Activated T-cell treated with anti-CD3 and anti-CD28 coated beads, Interleukin-2, amount 50 U/mL, for 1 hour (primary cell): ENCODE data around the gene RAB4B.
A peak's percentile ranks its signal among the peaks of the same experiment; 100 is the strongest.
"Not testable (repeated sequence)": the region's sequence is repeated elsewhere in the genome, so short reads cannot be mapped to it uniquely, and the experiment has no call there.

Experiments used
- DNase-seq: peaks from one replicate; pipeline ENCODE4 v3.0.0-alpha.2; 2020

Gene RAB4B

DNA sequence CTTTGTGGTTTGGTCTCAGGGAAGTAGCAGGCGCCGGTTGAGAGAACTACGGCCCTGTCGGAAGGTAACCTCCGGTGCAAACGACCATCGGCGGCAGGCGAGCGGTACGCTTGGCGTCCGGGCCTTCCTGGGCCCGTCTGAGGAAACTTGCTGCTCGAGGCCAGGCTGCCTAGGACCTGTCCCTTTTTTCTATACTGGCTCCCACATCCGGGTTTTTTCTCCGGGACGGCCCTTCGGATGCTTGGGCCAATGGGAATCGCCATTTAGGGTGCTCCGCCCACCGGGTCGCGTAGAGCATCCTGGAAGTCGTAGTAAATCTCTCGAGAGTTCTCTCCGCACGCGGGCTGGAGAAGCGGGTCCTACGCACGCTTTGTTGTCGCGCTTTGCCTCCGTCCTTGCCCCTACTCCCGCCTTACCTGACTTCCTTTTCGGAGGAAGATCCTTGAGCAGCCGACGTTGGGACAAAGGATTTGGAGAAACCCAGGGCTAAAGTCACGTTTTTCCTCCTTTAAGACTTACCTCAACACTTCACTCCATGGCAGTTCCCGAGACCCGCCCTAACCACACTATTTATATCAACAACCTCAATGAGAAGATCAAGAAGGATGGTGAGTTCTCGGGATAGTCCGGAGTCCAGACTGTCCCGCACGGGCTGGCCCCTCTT lies 27.0 kb upstream of the RAB4B start, which contains the start of gene SNRPA:
TSS of gene SNRPA (plus strand) at position 330 of the 664 bp plus-strand sequence. CDS start at position 536, 206 bp downstream.
- DNase-seq, result no peak

DNA sequence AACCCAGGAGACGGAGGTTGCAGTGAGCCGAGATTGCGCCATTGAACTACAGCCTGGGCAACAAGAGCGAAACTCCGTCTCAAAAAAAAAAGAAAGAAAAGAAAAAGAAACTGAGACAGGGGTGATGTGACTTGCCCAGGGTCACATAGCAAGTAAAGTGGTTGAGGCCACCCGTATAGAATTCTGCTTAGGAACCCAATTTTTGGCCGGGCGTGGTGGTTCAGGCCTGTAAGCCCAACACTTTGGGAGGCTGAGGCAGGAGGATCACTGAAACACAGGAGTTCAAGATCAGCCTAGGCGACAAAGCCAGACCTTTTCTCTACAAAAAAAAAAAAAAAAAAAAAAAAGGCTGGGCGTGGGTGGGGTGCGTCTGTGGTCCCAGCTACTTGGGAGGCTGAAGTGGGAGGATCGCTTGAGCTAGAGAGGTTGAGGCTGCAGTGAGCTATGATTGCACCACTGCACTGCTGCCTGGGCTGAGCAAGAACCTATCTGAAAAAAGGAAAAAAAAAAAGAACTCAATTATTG lies 25.7 kb upstream of the RAB4B start:
- DNase-seq, result no peak

DNA sequence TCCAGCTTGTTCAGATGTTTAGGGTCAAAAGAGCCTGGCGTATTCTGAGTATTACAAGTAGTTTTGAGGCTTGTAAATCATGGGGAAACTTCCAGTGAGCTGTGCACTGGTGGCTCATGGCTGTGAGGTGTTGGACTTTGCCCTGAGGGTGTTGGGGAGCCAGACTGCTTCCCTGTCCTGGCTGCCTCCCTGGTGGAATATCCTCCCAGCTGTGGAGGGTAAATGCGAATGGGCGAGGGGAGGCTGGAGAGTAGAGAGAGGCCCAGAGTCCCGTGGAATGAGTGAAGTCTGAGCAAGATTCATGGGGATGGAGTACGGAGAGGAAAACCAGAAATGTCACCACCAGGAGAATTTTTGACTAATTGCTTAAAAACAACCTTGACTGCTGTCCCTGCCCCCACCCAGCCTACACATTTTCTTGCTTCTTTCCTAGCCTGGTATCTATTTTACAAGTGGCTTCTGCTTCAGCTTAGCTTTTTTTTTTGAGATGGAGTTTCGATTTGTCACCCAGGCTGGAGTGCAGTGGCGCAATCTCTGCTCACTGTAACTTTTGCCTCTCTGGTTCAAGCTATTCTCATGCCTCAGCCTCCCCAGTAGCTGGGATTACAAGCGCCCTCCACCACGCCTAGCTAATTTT lies 23.3 kb upstream of the RAB4B start:
- DNase-seq, result no peak

DNA sequence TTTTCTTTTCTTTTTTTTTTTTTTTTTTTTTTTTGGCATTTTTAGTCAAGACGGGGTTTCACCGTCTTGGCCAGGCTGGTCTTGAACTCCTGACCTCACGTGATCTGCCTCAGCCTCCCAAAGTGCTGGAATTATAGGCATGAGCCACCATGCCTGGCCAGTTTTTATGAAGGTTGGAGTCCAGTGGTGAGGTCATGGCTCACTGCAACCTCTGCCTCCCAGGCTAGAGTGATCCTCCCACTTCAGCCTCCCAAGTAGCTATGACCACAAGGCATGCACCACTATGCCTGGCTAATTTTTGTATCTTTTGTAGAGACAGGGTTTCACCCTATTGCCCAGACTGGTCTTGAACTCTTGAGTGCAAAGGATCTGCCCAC lies 22.8 kb upstream of the RAB4B start:
- no peak for DNase-seq

DNA sequence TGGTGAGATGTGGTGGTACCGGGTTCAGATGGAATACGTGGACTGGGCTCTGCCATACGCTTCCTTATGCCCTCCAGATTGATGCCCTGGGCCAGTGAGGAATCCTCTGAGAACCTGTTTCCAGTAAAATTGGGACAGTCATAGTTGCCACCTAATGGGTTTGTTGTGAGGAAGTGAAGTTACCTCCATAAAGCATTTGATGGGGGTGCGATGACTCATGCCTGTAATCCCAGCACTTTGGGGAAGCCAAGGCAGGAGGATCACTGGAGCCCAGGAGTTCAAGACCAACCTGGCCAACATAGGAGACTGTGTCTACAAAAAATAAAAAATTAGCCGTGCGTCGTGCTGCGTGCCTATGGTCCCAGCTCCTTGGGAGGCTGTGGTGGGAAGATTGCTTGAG lies 22.3 kb upstream of the RAB4B start:
- DNase-seq, result no peak

DNA sequence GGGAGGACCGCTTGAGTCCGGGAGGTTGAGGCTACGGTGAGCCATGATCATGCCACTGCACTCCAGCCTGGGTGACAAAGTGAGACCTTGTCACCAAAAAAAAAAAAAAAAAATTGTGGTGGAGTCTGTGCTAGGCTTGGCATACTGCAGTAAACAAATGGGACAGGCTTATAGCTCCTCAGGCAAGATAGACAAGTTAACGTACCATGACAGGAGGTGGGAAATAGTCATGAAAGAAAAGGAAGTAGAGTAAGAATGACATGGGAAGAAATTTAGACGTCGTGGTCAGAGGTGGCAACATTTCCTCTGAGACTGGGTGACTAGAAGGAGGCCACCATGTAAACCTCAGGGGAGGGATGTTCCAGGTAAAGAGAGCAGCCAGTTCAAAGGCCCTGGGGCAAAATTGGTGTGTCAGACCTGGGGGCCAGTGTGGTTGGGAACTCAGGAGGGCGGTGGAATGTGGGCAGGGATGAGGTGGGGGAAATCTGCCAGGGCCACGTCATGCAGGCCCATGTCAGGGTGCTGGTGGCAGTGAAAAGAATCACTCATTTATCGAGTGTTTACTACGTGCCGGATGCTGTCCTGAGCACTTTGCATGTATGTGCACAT lies 21.4 kb upstream of the RAB4B start:
- no peak for DNase-seq

DNA sequence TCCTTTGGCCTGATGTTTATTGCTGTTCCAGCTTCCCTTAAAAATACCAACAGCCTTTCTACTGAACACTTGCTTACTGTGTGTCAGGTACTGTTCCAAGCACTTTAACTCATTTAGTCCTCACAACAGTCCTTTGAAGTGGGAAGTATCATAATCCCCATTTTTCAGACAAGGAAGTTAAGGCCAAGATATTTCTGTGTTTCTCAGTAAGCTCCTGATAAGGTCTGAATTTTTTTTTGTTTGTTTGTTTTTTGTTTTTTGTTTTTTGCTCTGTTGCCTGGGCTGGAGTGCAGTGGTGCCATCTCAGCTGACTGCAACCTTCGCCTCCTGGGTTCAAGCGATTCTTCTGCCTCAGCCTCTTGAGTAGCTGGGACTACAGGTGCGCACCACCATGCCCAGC lies 19.6 kb upstream of the RAB4B start:
- no peak for DNase-seq

DNA sequence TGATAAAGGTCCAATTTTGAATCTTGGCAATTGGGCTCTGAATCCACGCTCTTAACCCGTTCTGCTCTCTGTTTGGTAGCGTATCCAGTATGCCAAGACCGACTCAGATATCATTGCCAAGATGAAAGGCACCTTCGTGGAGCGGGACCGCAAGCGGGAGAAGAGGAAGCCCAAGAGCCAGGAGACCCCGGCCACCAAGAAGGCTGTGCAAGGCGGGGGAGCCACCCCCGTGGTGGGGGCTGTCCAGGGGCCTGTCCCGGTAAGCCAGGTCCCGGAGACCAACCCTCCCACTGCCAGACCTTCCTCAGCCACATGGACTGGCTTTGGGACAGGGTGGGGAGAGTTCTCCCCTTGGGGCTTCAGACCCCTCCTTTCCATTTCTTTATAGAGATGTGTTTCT lies 18.7 kb upstream of the RAB4B start:
- no peak for DNase-seq

DNA sequence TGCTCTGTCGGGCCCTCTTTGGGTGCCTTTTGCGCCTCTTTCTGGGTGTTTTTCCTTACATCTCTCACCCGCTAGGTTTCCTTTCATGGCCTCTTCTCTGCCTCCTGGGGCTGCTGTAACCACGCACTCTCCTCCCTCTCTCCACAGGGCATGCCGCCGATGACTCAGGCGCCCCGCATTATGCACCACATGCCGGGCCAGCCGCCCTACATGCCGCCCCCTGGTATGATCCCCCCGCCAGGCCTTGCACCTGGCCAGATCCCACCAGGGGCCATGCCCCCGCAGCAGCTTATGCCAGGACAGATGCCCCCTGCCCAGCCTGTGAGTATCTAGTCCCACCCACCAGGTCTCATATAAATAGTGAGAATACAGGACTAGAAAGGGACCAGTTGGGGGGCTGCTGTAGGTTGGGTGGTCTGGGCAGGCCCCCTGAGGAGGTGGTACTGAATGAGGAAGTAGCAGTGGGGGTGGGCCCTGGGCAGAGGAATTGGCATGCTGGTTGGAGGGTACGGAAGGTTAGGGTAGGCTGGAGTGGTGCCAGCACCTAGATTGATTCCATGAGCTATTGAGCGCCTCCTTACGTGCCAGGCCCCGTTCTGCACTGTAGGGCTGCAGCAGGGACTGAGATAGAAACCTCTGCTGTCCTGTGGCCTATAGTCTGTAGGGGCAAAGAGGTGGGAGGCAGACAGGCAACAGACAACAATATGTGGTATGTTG lies 15.1 kb upstream of the RAB4B start:
- no peak for DNase-seq

DNA sequence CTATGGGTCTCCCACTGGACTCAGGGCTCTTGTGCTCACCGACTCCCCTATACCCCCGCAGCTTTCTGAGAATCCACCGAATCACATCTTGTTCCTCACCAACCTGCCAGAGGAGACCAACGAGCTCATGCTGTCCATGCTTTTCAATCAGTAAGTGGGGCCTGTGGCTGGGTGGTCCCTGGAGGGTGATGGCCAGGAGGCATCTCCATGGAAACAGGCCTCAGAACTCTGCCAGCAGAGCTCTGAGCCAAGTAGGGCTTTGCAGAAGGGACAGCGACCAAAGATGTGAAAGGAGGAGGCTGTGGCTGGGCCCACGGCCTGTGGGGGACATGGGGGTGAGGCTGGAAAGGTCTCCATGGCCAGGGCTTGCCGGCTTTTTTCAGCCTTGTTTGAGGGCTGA lies 14.5 kb upstream of the RAB4B start:
- DNase-seq, result no peak

DNA sequence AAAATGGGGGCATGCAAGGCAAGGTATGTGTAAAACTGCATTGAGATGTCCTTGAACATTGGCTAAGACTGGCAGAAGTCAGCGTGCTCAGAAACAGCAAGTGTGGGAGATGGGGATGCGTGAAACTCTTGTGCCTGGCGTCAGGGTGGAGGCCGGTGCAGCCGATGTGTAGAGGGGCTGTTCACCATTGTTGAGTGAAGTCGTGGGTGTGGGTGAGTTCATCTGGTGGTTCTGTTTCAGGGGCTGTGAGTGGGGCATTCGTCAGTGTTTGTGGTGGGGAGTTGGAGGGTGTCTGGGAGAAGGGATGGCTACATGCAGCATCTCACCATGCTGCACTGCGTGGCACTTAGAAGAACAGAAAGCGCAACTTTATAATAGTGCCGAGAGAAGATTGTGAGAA lies 14.1 kb upstream of the RAB4B start:
- no peak for DNase-seq

DNA sequence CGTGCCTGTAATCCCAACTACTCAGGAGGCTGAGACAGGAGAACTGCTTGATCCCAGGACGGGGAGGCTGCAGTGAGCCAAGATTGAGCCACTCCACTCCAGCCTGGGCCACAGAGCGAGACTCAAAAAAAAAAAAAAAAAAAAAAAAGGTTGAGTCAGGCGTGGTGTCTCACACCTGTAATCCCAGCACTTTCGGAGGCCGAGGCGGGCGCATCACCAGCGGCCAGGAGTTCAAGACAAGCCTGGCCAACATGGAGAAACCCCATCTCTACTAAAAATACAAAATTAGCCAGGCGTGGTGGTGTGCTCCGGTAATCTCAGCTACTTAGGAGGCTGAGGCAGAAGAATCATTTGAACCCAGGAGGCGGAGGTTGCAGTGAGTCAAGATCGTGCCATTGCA lies 11.7 kb upstream of the RAB4B start:
- not testable (repeated sequence) for DNase-seq

DNA sequence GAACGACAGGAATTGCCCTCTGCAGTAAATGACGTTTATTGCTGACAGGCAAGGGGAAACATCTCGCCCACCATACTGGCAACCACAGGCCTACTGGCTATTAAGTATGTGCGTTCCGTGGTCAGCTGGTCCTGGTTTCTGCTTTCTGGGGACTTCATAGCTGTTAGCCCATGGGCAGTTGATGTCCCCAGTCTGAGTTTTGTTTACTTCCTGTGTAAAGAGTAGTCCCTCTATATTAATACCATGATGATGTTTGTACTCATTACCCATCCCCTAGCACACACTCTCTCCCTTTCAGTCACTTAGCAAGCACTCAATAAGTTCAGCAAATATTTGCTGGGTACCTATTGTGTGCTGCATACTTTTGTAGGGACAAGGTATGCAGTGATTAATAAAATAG lies 9.2 kb upstream of the RAB4B start:
- DNase-seq, result no peak

DNA sequence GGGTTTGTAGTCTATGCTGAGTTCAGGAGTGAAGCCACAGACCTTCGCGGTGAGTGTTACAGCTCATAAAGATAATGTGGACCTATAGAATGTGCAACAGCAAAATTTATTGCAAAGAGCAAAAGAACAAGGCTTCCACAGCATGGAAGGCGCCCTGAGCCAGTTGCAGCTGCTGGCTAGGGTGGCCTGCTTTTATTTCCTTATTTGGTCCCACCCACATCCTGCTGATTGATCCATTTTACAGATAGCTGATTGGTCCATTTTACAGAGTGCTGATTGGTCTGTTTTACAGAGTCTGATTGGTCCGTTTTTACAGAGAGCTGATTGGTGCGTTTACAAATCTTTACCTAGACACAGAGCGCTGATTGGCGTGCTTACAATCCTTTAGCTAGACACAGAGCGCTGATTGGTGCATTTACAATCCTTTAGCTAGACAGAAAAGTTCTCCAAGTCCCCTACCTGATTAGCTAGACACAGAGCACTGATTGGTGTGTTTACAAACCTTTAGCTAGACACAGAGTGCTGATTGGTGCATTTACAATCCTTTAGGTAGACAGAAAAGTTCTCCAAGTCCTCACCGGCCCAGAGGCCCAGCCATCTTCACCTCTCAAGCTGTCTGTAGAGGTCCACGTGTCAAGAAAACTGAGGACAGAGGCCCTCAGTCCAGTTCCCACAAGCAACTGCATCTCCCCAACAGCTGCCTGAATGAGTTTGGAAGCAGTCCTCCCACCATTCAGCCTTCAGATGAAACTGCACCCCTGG lies 6.8 kb upstream of the RAB4B start:
- not testable (repeated sequence) for DNase-seq

DNA sequence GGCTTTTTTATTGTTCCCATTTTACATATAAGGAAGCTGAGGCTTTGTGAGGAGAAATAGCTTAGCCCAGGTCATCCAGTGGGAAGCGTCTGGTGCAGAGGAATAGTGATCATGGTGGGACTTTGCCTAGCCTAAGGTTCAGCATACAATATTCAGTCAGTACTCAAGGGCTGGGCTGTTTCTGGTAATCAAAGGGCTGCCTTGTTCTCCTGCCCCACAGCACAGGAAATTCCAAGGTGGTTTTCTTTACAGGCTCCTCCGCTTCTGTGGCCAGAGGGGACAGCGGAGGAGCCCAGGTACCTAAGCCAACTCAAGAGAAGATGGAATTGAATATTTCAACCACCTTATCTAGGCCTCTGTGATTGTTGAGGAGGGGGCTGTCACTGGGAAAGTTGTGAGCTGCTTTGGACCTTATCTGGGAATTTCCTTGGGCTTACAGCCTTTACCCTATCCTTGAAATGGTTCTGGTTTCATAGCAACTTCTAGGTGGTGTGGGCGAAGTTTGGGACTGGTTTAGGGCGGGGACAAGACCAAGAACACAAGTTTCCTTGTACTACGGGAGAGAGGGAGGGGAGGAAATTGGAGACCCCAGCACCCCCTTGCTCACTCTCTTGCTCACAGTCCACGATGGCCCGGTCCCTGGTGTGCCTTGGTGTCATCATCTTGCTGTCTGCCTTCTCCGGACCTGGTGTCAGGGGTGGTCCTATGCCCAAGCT lies 3.0 kb upstream of the RAB4B start, which contains the start of gene MIA:
TSS of gene MIA (plus strand) at position 606 of the 716 bp plus-strand sequence. CDS start at position 628, 22 bp downstream.
- no peak for DNase-seq

DNA sequence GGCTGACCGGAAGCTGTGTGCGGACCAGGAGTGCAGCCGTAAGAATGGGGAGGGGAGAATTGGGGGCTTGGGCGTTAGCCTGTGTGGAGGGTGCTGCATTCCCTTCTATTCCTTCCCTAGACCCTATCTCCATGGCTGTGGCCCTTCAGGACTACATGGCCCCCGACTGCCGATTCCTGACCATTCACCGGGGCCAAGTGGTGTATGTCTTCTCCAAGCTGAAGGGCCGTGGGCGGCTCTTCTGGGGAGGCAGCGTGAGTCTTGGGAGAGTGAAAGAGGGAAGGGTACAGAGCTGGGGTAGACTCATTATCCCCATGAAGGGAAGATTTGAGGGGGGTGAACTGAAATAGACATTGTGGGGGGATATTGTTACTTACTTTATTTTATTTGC lies 2.4 kb upstream of the RAB4B start:
- no peak for DNase-seq

DNA sequence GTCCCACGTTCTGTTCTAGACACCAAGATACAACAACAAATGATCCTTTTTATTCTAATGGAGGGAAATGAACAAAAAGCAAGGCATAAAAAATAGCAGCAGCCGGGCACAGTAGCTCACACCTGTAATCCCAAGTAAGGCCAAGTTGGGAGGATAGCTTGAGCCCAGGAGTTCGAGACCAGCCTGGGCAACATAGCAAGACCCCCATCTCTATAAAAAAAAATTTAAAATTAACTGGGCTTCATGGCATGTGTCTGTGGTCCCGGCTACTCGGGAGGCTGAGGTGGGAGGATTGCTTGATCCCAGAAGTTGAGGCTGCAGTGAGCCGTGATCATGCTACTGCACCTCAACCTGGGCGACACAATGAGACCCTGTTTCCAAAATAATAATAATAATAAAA lies 1.7 kb upstream of the RAB4B start:
- DNase-seq, result no peak

DNA sequence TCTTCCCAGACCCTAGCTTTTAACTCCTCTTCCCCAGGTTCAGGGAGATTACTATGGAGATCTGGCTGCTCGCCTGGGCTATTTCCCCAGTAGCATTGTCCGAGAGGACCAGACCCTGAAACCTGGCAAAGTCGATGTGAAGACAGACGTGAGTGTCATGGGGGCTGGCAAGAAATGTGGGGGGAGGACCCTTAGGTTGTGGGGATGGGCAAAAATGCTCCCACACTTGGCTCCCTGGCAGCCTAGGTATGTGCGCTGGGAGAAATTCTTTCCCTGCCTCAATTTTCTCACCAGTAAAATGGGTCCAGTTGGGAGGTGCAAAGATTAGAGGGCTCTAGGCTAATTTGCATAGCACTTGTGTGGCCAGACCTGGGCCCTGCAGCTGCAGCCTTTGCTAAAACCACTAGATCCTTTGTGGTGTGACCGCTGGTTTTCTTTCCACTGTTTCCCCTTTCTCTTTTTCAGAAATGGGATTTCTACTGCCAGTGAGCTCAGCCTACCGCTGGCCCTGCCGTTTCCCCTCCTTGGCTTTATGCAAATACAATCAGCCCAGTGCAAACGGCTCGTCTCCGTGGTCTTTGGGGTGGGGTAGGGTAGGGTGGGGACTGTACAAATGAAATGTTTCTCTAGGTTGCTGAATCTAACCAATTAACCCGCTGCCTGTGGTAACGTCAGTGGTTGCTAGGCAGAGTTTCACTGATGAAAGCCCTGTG lies 959 bp upstream of the RAB4B start:
- peak; percentile 81 for DNase-seq

DNA sequence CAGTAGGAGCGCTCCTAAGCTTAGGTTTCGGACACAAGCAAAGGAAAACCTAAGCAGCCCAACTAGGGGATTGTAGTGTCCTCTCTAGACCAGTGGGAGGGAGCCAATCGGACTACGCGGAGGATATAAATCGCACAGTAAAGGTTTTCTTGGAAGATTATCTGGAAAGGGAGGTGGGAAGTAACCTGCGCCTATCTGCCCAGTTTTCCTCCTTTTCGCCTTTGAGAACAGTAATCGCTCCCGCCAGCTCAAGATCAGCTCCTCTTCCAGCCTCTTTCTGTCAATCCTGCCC lies 456 bp upstream of the RAB4B start:
- no peak for DNase-seq

DNA sequence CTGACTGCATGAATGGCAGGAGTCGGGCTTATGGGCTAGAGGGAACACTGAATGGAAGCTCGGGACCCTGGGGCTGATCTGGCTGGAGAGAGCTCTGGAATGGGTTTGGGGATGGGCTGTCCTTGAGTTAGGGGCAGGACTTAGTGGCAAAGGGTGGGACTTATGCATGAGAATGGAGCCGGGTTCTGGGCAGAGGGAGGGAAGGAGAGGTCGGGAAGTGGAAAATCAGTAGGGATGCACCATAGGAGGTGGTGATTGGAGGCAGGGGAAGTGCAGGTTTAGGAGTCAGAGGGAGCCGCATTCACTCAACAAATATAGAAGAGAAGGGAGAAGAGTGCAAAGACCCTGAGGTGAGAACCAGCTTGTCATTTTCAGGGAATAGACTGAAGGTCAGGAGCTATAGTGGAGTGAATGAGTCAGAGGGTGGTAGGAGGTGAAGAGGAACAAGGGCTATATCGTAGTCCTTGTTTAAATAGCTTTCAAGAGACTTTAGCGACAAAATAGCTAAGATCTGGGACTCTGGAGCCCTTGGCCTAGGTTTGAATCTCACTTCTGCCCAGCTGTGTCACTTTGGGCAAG lies 748 bp downstream of the RAB4B start:
- no peak for DNase-seq

DNA sequence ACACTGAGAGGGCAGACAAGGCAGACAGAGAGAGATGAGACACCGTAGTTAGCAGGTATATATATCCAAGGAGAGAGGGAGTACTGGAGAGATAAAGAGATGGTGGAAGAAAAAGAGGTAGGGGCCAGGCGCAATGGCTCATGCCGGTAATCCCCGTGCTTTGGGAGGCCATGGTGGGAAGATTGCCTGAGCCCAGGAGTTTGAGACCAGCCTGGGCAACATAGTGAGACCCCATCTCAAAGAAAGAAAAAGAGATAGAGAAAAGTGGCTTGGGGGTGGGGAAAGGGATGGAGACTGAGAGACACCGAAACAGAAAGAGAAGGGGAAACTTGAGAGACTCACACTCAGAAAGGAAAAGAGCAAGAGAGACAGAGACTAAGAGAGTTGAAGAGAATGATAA lies 2.5 kb downstream of the RAB4B start:
- DNase-seq, result no peak
